ENCODE data around the gene CCDC74A.
"Not testable (repeated sequence)": the region's sequence is repeated elsewhere in the genome, so short reads cannot be mapped to it uniquely, and the experiment has no call there.

CCDC74A gene

DNA sequence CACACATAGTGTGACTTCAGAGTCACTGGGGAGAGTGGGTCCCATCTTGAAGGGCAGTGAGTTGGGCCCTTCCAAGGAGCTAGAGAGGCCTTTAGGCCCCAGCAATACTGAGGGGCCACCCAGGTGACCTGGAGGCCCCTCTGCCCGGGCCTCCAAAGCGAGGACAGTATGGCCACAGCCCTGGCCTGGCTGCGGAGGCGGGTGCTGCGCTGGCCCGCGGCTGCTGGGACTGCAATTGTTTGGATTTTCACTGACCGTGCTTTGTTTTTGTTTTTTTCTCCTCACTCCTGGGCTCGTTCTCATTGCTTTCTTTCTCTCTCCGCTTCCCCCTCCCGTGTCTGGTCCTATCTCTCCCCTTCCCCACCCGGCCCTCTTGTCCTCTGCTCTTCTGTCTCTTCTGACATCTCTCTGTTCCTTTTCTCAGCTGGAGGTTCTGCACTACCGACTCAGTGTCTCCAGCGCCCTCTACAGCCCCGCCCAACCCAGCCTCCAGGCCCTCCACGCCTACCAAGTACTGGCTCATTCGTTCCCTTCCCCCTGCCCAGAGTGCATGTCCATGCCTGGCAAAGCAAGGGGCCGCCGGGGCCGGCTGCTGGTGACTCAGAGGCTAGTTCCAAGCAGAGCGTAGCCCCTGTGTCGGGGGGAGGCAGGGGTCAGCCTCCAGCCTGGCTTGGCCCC, 16.3 kb upstream of the CCDC74A start:
- H3K4me3 ChIP-seq (ENCODE audit: low read depth in 1 of 2, low read length in 2 of 2); H3K27me3 ChIP-seq (ENCODE audit: low read depth, low read length); H3K27ac ChIP-seq (ENCODE audit: low read length); H3K9me3 ChIP-seq (ENCODE audit: control insufficient read depth in 1 of 2, low read length in 2 of 2); H3K4me1 ChIP-seq (ENCODE audit: control insufficient read depth in 1 of 2, insufficient read depth in 2 of 2, low read length in 2 of 2): not testable (repeated sequence)
- H3K36me3 ChIP-seq (ENCODE audit: control insufficient read depth in 1 of 2, insufficient read depth in 2 of 2, low read length in 2 of 2) = peaks cover 6 to 51% of the 10 kb centered on the region in 2 donors

DNA sequence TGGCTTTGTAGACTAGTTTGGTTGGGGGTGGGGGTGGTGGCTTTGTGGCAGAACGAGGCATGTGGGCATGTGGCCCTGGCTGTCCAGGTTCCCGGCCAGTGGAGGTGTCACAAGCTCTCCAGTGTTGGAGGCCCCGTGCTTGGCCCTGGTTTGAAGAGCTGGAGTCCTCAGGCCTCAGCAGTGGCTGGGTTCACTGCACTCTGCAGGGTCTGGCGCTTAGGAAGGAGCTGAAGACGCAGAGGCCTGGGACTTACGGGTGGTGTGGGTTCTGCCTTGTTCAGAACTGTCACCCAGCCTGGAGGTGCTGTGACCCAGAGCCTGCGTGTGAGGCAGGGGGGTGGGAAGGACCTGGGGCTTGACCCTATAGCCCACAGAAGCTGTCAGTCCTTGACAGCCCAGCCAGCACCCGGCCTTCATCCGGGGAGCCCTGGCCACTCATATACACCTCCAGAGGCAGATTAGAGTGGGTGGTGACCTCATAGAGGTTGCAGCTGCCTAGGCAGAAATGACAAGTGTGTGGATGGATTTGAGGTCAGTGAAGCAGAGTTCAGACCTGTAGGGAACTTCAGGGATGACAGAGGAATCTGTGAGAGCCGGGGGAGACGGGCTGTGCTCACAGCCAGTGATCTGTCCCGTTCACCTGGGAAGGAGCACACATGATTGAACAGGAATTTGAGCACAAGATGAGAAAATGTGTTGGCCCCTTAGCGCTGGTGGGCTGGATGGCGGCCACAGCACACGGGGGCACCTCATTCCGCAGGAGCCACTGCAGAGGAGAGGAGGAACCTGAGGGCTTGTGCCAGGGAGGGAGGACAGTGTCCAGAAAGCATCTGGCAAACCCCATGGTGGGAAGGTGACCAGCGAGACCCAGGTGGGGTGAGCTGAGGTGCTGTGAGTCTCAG, 15.5 kb upstream of the CCDC74A start:
- H3K27me3 ChIP-seq (ENCODE audit: low read depth, low read length); H3K4me3 ChIP-seq (ENCODE audit: low read depth in 1 of 2, low read length in 2 of 2); H3K4me1 ChIP-seq (ENCODE audit: control insufficient read depth in 1 of 2, insufficient read depth in 2 of 2, low read length in 2 of 2); H3K9me3 ChIP-seq (ENCODE audit: control insufficient read depth in 1 of 2, low read length in 2 of 2); H3K27ac ChIP-seq (ENCODE audit: low read length): not testable (repeated sequence)
- peaks cover 6 to 52% of the 10 kb centered on the region in 2 donors for H3K36me3 ChIP-seq (ENCODE audit: control insufficient read depth in 1 of 2, insufficient read depth in 2 of 2, low read length in 2 of 2)

DNA sequence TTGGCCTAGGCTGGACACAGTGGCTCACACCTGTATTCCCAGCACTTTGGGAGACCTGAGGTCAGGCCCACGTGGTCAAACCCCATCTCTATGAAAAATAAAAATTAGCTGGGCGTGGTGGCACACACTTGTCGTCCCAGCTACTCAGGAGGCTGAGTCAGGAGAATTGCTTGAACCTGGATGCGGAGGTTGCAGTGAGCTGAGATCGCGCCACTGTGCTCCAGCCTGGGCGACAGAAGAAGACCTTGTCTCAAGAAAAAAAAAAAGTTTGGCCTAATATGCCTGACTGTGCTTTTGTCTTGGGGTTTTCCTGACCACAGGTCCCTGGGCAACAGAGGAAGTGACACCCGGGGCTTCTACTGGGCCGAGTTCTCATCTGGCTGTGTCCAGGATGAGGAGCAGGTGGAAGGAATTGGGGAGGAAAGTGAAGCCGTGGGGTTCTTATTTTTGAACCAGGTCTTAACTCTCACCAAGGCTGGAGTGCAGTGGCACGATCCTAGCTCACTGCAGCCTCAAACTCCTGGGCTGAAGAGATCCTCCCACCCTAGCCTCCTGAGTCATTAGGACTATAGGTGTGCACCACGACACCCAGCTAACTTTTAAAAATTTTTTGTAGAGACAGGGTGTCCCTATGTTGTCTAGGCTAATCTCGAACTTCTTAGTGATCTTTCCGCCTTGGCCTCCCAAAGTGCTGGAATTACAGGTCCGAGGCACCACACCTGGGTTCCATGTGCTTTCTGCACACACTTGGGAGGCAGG, 13.1 kb upstream of the CCDC74A start:
- not testable (repeated sequence) for H3K27ac ChIP-seq (ENCODE audit: low read length); H3K4me1 ChIP-seq (ENCODE audit: control insufficient read depth in 1 of 2, insufficient read depth in 2 of 2, low read length in 2 of 2); H3K9me3 ChIP-seq (ENCODE audit: control insufficient read depth in 1 of 2, low read length in 2 of 2); H3K27me3 ChIP-seq (ENCODE audit: low read depth, low read length); H3K4me3 ChIP-seq (ENCODE audit: low read depth in 1 of 2, low read length in 2 of 2)
- H3K36me3 ChIP-seq (ENCODE audit: control insufficient read depth in 1 of 2, insufficient read depth in 2 of 2, low read length in 2 of 2) = peaks cover 0 to 58% of the 10 kb centered on the region in 2 donors

DNA sequence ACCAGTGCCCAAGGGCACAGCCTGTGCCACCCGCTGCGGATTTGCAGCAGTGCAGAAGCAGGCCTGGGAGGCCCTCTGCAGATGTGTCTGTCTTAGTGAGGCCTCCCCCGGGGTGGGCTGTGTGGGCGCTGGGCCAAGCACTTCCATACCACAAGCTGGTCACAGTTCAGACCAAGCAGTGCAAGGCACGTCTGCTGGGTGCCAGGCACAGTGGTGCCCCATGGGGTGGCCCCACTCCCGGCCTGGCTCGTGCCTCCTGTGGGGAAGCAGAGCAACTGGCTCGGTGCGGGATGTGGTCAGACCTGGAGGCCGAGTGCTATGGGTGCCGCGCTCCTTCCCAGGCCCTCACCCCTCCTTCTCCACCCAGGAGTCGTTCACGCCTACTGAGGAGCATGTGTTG, 12.5 kb upstream of the CCDC74A start:
- not testable (repeated sequence) for H3K27ac ChIP-seq (ENCODE audit: low read length); H3K4me1 ChIP-seq (ENCODE audit: control insufficient read depth in 1 of 2, insufficient read depth in 2 of 2, low read length in 2 of 2); H3K9me3 ChIP-seq (ENCODE audit: control insufficient read depth in 1 of 2, low read length in 2 of 2); H3K27me3 ChIP-seq (ENCODE audit: low read depth, low read length); H3K4me3 ChIP-seq (ENCODE audit: low read depth in 1 of 2, low read length in 2 of 2)
- peaks cover 0 to 58% of the 10 kb centered on the region in 2 donors for H3K36me3 ChIP-seq (ENCODE audit: control insufficient read depth in 1 of 2, insufficient read depth in 2 of 2, low read length in 2 of 2)

DNA sequence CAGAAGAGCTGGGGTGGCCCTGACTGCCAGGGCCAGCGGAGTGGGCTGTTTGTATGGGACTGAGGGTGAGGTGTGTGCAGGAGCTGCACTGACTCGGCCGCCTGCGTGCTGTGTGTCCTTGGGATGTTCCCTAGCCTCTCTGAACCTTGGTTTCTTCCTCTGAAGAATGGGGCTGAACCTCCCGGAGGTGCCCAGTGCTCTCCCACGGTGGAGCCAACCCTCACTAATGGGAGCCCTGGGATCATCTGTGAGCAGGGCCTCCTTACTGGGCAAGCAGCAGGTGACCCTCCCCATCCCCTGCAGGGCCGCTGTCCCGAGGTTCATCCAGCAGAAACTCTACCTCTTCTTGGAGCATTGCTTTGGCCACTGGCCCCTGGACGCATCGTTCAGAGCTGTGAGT, 11.7 kb upstream of the CCDC74A start:
- H3K36me3 ChIP-seq (ENCODE audit: control insufficient read depth in 1 of 2, insufficient read depth in 2 of 2, low read length in 2 of 2) = peaks cover 0 to 61% of the 10 kb centered on the region in 2 donors

DNA sequence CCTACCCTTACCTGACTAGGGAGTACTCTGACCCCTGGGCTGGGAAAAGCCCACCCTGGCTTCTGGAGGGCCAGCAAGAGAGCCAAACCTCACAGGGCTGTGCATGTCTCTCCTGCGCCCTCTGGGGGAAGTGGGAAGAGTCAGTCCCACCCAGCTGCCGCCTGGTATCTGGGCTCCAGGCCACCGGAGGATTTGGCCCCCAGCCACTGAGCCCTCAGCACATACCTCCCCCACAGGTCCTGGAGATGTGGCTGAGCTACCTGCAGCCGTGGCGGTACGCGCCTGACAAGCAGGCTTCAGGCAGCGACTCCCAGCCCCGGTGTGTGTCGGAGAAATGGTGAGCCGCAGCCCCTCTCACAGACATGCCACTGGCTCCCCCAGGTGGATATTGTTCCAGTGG, 11.1 kb upstream of the CCDC74A start:
- peaks cover 0 to 61% of the 10 kb centered on the region in 2 donors for H3K36me3 ChIP-seq (ENCODE audit: control insufficient read depth in 1 of 2, insufficient read depth in 2 of 2, low read length in 2 of 2)

More for the DNA sequence above, 11.7 kb upstream of the CCDC74A start:
- Histone ChIP-seq H3K9me3 (ENCODE audit: control insufficient read depth in 1 of 2, low read length in 2 of 2) (no peaks in the 10 kb centered on the region), H3K27ac (ENCODE audit: low read length) (no peak overlapping the region), H3K4me1 (ENCODE audit: control insufficient read depth in 1 of 2, insufficient read depth in 2 of 2, low read length in 2 of 2) (no peaks in the 10 kb centered on the region), H3K4me3 (ENCODE audit: low read depth in 1 of 2, low read length in 2 of 2) (no peak overlapping the region), H3K27me3 (ENCODE audit: low read depth, low read length) (no peaks in the 10 kb centered on the region)

DNA sequence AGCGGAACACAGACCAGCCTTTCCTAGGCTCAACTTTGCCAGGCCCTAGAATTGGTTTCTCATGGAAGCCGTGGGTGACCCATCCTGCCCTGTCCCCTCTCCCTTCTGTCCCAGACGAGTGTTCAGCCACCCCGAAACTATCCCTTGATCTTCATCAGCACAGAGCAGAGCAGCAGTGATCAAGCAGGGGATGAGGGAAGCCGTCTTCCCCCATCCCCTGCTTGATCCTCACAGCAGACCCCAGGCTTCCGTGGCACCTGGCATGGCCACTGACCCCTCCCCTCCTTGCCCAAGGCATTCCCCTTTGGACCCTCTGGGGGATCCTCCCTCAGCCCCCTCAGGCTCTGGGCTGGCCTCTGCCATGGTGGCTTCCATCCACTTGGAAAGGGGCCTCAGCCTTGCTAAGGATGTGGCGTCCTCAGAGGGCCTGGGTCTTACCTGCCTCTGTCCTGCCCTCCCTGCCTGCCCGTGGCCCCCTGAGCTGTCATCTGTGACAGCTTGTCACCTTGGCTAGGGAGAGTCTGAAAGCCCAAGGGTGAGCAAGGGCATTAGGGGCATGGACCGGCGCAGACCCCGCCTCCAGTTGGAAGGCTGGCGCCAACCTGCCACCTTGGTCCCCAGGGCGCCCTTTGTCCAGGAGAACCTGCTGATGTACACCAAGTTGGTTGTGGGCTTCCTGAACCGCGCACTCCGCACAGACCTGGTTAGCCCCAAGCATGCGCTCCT, 10.4 kb upstream of the CCDC74A start:
- H3K4me1 ChIP-seq (ENCODE audit: control insufficient read depth in 1 of 2, insufficient read depth in 2 of 2, low read length in 2 of 2) = no peaks in the 10 kb centered on the region
- no peak overlapping the region for H3K27ac ChIP-seq (ENCODE audit: low read length)
- no peak overlapping the region for H3K4me3 ChIP-seq (ENCODE audit: low read depth in 1 of 2, low read length in 2 of 2)
- peaks cover 0 to 60% of the 10 kb centered on the region in 2 donors for H3K36me3 ChIP-seq (ENCODE audit: control insufficient read depth in 1 of 2, insufficient read depth in 2 of 2, low read length in 2 of 2)
- H3K9me3 ChIP-seq (ENCODE audit: control insufficient read depth in 1 of 2, low read length in 2 of 2) = no peaks in the 10 kb centered on the region
- no peaks in the 10 kb centered on the region for H3K27me3 ChIP-seq (ENCODE audit: low read depth, low read length)

More for the DNA sequence above, 11.1 kb upstream of the CCDC74A start:
- not testable (repeated sequence) for H3K4me3 ChIP-seq (ENCODE audit: low read depth in 1 of 2, low read length in 2 of 2); H3K9me3 ChIP-seq (ENCODE audit: control insufficient read depth in 1 of 2, low read length in 2 of 2); H3K4me1 ChIP-seq (ENCODE audit: control insufficient read depth in 1 of 2, insufficient read depth in 2 of 2, low read length in 2 of 2); H3K27me3 ChIP-seq (ENCODE audit: low read depth, low read length); H3K27ac ChIP-seq (ENCODE audit: low read length)

DNA sequence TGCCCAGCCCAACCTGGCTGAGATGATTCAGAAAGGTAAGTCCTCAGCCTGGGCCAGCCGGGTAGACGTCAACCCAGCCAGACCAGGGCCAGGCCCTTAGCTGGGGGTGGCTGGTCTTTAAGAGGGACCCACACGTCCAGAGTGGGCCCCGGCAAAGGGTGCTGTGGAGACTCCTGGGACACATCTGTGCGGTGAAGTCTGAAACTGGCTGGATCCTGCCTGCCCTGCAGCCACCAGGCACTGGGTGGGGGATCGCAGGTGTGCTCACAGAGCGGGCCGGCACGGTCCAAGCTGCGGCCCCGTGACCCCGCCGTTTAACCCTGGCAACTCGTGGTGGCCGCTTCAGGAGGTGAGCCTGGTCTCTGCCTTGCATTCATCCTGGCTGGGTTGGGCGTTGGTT, 9.8 kb upstream of the CCDC74A start:
- not testable (repeated sequence) for H3K4me3 ChIP-seq (ENCODE audit: low read depth in 1 of 2, low read length in 2 of 2); H3K9me3 ChIP-seq (ENCODE audit: control insufficient read depth in 1 of 2, low read length in 2 of 2); H3K27ac ChIP-seq (ENCODE audit: low read length); H3K27me3 ChIP-seq (ENCODE audit: low read depth, low read length); H3K4me1 ChIP-seq (ENCODE audit: control insufficient read depth in 1 of 2, insufficient read depth in 2 of 2, low read length in 2 of 2)
- peaks cover 0 to 55% of the 10 kb centered on the region in 2 donors for H3K36me3 ChIP-seq (ENCODE audit: control insufficient read depth in 1 of 2, insufficient read depth in 2 of 2, low read length in 2 of 2)

DNA sequence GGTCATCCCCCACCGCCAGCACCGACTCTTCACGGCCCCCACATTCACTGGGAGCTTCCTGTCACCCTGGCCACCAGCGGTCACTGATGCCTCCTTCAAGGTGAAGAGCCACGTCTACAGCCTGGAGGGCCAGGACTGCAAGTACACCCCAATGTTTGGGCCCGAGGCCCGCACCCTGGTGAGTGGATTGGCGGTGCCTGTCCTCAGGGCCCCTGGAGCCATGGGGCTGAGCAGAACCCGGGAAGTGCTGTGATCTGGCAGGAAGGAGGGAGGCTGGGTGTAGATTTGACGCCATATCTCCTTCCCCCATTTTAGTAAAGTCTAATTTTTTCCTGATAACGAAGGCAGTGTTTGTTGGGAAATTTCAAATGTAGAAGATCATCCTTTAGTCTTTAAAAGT, 9.2 kb upstream of the CCDC74A start:
- H3K27me3 ChIP-seq (ENCODE audit: low read depth, low read length); H3K27ac ChIP-seq (ENCODE audit: low read length); H3K4me1 ChIP-seq (ENCODE audit: control insufficient read depth in 1 of 2, insufficient read depth in 2 of 2, low read length in 2 of 2); H3K9me3 ChIP-seq (ENCODE audit: control insufficient read depth in 1 of 2, low read length in 2 of 2); H3K4me3 ChIP-seq (ENCODE audit: low read depth in 1 of 2, low read length in 2 of 2): not testable (repeated sequence)
- H3K36me3 ChIP-seq (ENCODE audit: control insufficient read depth in 1 of 2, insufficient read depth in 2 of 2, low read length in 2 of 2) = peaks cover 0 to 54% of the 10 kb centered on the region in 2 donors

DNA sequence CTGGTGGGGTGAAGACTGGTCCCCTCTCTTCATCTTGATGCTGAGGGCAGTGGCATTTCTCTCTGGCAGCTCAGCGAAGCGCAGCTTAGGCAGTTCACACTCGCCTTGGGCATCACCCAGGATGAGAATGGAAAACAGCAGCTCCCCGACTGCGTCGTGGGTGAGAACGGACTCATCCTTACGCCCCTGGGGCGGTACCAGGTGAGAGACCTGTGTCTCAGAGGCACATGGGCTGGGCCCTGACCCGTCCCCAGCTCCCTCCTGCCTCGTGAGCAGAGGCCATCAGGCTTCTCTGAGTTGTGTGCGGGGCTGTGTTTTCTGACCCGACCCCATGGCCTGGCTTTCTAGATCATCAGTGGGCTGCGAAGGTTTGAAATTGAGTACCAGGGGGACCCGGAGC, 8.2 kb upstream of the CCDC74A start:
- H3K4me3 ChIP-seq (ENCODE audit: low read depth in 1 of 2, low read length in 2 of 2) = no peak overlapping the region
- no peak overlapping the region for H3K27ac ChIP-seq (ENCODE audit: low read length)
- no peaks in the 10 kb centered on the region for H3K4me1 ChIP-seq (ENCODE audit: control insufficient read depth in 1 of 2, insufficient read depth in 2 of 2, low read length in 2 of 2)
- H3K27me3 ChIP-seq (ENCODE audit: low read depth, low read length) = no peaks in the 10 kb centered on the region
- H3K9me3 ChIP-seq (ENCODE audit: control insufficient read depth in 1 of 2, low read length in 2 of 2) = no peaks in the 10 kb centered on the region
- peaks cover 0 to 45% of the 10 kb centered on the region in 2 donors for H3K36me3 ChIP-seq (ENCODE audit: control insufficient read depth in 1 of 2, insufficient read depth in 2 of 2, low read length in 2 of 2)
